ENCODE measurements around the gene ABHD10. TPM values are rescaled to one million over a fixed set of nuclear protein-coding genes. Genes with fewer than 3 reads are reported as not detected.

ABHD10 gene
- total RNA-seq, 2 donors from 2014 or later = 15.6 to 17.1 TPM

DNA sequence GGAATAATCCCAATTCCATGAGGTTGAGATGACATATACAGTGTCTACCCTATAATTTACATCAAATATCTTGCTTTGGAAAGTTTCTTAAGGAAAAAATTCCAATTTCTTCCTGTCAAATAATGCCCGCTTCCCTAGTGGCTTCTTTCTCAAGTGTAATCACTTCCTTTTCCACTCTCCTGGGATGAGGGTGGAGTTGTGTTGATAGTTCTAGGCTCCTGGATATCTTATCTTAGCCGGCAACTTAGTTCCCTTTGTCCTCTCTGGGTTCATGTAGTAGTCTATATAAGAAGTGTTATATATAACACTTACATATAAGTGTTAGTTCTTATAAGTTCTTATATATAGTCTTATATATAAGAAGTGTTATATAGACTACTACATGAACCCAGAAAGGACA is 30.8 kb downstream of the ABHD10 start:
- Histone ChIP-seq H3K4me3 (no peak overlapping the region), H3K27ac (no peak overlapping the region), H3K27me3 (no peaks in the 10 kb centered on the region), H3K4me1 (peaks cover 7% of the 10 kb centered on the region), H3K36me3 (replicated peaks in 1 of 2; ENCODE audit: insufficient read depth in 1 of 2, low read depth in 2 of 2) (no peaks in the 10 kb centered on the region), H3K9me3 (no peaks in the 10 kb centered on the region)
- DNase-seq (no peak), ATAC-seq (no peak)
- intact Hi-C loops (cut with DNase I) = no loop called here
- WGBS, 2 donors = 72 to 80% methylated on average over 2 of the region's 2 CpGs
- TF ChIP-seq POLR2A (IDR thresholded peaks at IDR 0.05) = no peak
- TF ChIP-seq, protein P1, sequence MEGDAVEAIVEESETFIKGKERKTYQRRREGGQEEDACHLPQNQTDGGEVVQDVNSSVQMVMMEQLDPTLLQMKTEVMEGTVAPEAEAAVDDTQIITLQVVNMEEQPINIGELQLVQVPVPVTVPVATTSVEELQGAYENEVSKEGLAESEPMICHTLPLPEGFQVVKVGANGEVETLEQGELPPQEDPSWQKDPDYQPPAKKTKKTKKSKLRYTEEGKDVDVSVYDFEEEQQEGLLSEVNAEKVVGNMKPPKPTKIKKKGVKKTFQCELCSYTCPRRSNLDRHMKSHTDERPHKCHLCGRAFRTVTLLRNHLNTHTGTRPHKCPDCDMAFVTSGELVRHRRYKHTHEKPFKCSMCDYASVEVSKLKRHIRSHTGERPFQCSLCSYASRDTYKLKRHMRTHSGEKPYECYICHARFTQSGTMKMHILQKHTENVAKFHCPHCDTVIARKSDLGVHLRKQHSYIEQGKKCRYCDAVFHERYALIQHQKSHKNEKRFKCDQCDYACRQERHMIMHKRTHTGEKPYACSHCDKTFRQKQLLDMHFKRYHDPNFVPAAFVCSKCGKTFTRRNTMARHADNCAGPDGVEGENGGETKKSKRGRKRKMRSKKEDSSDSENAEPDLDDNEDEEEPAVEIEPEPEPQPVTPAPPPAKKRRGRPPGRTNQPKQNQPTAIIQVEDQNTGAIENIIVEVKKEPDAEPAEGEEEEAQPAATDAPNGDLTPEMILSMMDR (IDR thresholded peaks at IDR 0.05) = no peak

DNA sequence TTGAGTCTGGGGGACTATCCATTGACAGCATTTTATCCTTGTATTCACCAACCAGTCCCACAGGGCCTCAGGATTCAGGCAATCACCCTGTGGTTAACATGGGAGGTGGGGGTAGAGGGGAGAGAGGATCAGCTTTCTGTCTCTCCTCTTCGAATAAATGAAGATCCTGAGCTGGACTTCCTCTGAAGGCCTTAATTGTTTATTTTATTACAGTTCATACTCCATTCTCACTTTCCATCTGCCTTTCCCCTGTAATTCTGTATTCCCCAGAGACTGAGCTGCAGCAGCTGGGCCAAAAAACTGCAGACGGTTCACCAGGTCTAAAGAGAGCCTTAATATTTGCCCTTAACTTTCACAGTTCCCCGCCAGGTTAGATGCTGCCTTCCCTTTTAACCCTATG is 31.8 kb downstream of the ABHD10 start:
- no peak overlapping the region for H3K27ac ChIP-seq
- ATAC-seq = no peak

DNA sequence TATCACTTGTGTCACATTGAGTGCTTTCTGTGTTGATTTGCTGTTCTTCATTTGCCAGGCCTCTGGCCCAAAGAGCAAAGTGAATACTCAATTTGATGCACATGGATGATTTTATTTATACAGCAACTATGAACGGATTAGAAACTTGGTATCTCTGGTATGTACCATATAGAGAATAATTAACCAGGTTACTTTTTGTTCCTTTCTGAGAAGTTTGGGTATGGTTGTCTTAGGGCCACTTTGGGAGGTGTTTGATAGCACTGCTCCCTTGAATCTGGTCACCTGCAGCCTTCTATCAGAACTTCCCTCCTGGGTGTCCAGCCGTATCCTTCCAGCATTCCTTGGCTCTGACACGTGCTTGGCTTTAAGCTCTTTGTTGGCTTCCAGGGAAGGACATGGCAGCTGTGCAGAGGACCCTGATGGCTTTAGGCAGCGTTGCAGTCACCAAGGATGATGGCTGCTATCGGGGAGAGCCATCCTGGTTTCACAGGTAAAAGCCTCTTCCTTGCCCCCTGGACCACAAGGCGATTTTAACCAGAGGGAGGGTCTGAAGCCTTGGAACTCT is 32.6 kb downstream of the ABHD10 start:
- Histone ChIP-seq H3K36me3 (replicated peaks in 1 of 2; ENCODE audit: insufficient read depth in 1 of 2, low read depth in 2 of 2) (no peaks in the 10 kb centered on the region), H3K9me3 (no peaks in the 10 kb centered on the region), H3K4me1 (peaks cover 7% of the 10 kb centered on the region), H3K27ac (no peak overlapping the region), H3K27me3 (no peaks in the 10 kb centered on the region), H3K4me3 (no peak overlapping the region)
- no peak for DNase-seq
- no peak for TF ChIP-seq POLR2A (IDR thresholded peaks at IDR 0.05)
- TF ChIP-seq, protein P1 (IDR thresholded peaks at IDR 0.05) = no peak
- no peak for ATAC-seq
- 65 to 75% methylated on average over 6 of the region's 6 CpGs for WGBS, 2 donors
- intact Hi-C loops (cut with DNase I) = no loop called here

More for the DNA sequence above, 31.8 kb downstream of the ABHD10 start:
- no peaks in the 10 kb centered on the region for H3K27me3 ChIP-seq
- H3K36me3 ChIP-seq (replicated peaks in 1 of 2; ENCODE audit: insufficient read depth in 1 of 2, low read depth in 2 of 2) = no peaks in the 10 kb centered on the region
- no peak overlapping the region for H3K4me3 ChIP-seq
- H3K9me3 ChIP-seq = no peaks in the 10 kb centered on the region
- intact Hi-C loops (cut with DNase I) = no loop called here
- no peak for TF ChIP-seq POLR2A (IDR thresholded peaks at IDR 0.05)
- TF ChIP-seq, protein P1 (IDR thresholded peaks at IDR 0.05) = no peak
- H3K4me1 ChIP-seq = peaks cover 7% of the 10 kb centered on the region
- DNase-seq = no peak
- WGBS, 2 donors = 73 to 82% methylated on average over 3 of the region's 3 CpGs

DNA sequence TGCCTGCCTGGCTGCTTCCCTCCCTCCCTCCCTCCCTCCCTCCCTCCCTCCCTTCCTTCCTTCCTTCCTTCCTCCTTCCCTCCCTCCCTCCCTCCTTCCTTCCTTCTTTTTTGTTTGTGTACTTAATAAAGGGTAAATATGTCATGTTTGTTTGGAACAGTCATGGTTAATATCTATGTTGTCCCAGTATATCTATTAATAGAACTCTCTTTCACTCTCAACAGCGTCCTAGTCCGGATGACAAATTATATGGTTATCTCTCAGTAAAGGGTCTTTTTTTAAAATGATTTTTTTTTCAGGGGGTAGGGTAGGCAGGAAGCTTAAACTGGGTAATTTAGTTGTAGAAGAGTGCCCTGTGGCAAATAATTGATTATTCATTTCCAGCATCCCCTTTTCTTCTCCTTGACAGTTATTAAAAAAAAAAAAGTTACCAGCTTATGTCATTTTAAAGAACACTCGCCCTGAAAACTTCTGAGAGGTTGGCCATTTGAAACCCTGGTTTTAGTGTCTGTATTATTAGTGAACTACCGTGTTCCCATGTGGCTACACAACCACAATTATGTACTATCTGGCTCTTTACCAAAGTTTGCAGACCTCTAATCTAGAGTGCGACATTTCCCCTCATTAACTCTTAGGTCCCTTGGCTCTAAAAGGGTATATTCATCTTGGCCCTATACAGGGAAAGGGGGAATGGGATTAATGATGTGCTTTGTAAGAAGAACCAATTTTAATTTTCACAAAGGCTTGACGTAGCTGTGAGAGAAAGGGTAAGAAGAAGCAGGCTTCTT is 33.6 kb downstream of the ABHD10 start:
- TF ChIP-seq POLR2A (IDR thresholded peaks at IDR 0.05) = no peak
- TF ChIP-seq, protein P1 (IDR thresholded peaks at IDR 0.05) = no peak
- Histone ChIP-seq H3K36me3 (replicated peaks in 1 of 2; ENCODE audit: insufficient read depth in 1 of 2, low read depth in 2 of 2) (no peaks in the 10 kb centered on the region), H3K4me3 (no peak overlapping the region), H3K27ac (no peak overlapping the region), H3K9me3 (no peaks in the 10 kb centered on the region), H3K27me3 (no peaks in the 10 kb centered on the region), H3K4me1 (peaks cover 7% of the 10 kb centered on the region)
- 44 to 59% methylated on average over 6 of the region's 6 CpGs for WGBS, 2 donors
- intact Hi-C loops (cut with DNase I) = no loop called here
- no peak for ATAC-seq
- DNase-seq = no peak
